ENCODE data around the gene ZNF804B.
A peak's percentile ranks its signal among the peaks of the same experiment; 100 is the strongest.

Gene ZNF804B

GRCh38 chr7:89028319-89028718, 268.8 kb downstream of the ZNF804B start:
- TF ChIP-seq TCF4 (CRISPR knock-in tag; IDR thresholded peaks at IDR 0.05; ENCODE audit: borderline replicate concordance) (no peak), ESRRG (CRISPR knock-in tag; IDR thresholded peaks at IDR 0.05) (no peak), BACH2 (CRISPR knock-in tag; IDR thresholded peaks at IDR 0.05; ENCODE audit: borderline replicate concordance) (no peak), CSDC2 (CRISPR knock-in tag; IDR thresholded peaks at IDR 0.05) (no peak), PATZ1 (CRISPR knock-in tag; IDR thresholded peaks at IDR 0.05; ENCODE audit: borderline replicate concordance) (no peak), ZFP30 (CRISPR knock-in tag; IDR thresholded peaks at IDR 0.05) (no peak), ZNF565 (CRISPR knock-in tag; conservative IDR thresholded peaks at IDR 0.05; ENCODE audit: low read depth) (no peak), CREB5 (CRISPR knock-in tag; IDR thresholded peaks at IDR 0.05; ENCODE audit: low read depth) (no peak), ARNTL (CRISPR knock-in tag; IDR thresholded peaks at IDR 0.05; ENCODE audit: borderline replicate concordance, low read depth) (no peak), POU6F1 (CRISPR knock-in tag; IDR thresholded peaks at IDR 0.05; ENCODE audit: borderline replicate concordance, low read depth) (no peak), PPARA (CRISPR knock-in tag; IDR thresholded peaks at IDR 0.05; ENCODE audit: borderline replicate concordance) (no peak)
- no peak for ATAC-seq

GRCh38 chr7:89029864-89030263, 270.4 kb downstream of the ZNF804B start:
- no peak for ATAC-seq
- TF ChIP-seq CREB5 (CRISPR knock-in tag; IDR thresholded peaks at IDR 0.05; ENCODE audit: low read depth) (no peak), PATZ1 (CRISPR knock-in tag; IDR thresholded peaks at IDR 0.05; ENCODE audit: borderline replicate concordance) (peak; percentile 53; the same call in 1 of the 2 replicates), OSR1 (CRISPR knock-in tag; IDR thresholded peaks at IDR 0.05) (no peak), GLIS3 (CRISPR knock-in tag; IDR thresholded peaks at IDR 0.05) (no peak), TOX (CRISPR knock-in tag; IDR thresholded peaks at IDR 0.05; ENCODE audit: borderline replicate concordance) (no peak)

- no peak for ATAC-seq
- TF ChIP-seq ZNF8 (CRISPR knock-in tag; IDR thresholded peaks at IDR 0.05), result no peak
- TF ChIP-seq OSR1 (CRISPR knock-in tag; IDR thresholded peaks at IDR 0.05), result no peak
- TF ChIP-seq BACH2 (CRISPR knock-in tag; IDR thresholded peaks at IDR 0.05; ENCODE audit: borderline replicate concordance), result no peak
- no peak for TF ChIP-seq ZNF565 (CRISPR knock-in tag; conservative IDR thresholded peaks at IDR 0.05; ENCODE audit: low read depth)
- TF ChIP-seq ARNTL (CRISPR knock-in tag; IDR thresholded peaks at IDR 0.05; ENCODE audit: borderline replicate concordance, low read depth), result no peak
- TF ChIP-seq TSHZ2 (CRISPR knock-in tag; IDR thresholded peaks at IDR 0.05), result no peak
- TF ChIP-seq ZFP3 (CRISPR knock-in tag; IDR thresholded peaks at IDR 0.05), result no peak
- no peak for TF ChIP-seq ZNF70 (CRISPR knock-in tag; IDR thresholded peaks at IDR 0.05)
- no peak for TF ChIP-seq ISL1 (CRISPR knock-in tag; IDR thresholded peaks at IDR 0.05)
Observed at GRCh38 chr7:89041240-89041639, 281.7 kb downstream of the ZNF804B start.

All from SK-N-SH treated with all-trans-retinoic acid at 6 μM for 48 hours (cell line).